ENCODE data around the gene DLG1.

DLG1 gene

DNA sequence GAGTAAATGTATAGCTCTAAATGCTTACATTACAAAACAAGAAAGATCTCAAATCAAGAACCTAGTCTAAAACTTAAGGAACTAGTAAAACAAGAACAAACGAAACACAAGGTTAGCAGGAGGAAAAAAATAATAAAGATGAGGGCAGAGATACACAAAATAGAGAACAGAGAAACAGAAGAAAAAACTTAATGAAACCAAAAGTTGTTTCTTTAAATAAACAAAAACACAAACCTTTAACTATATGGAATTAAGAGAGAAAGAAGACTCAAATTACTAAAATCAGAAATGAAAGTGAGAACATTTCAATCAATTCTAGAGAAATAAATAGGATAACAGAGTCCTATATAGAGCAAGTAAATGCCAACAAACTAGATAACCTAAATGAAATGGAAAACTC, 59.6 kb downstream of the DLG1 start:
- no peak overlapping the region for H3K4me2 ChIP-seq (ENCODE audit: low read length, poor library complexity, severe bottlenecking)
- no CpG with 5 or more reads among the region's 1 CpG for WGBS
- H3K23ac ChIP-seq (ENCODE audit: low read length in 2 of 2), result no peak overlapping the region
- no peaks in the 10 kb centered on the region for H3K27me3 ChIP-seq (ENCODE audit: control insufficient read depth in 1 of 2, insufficient read depth in 1 of 2, low read length in 2 of 2)
- no peak overlapping the region for H3K4me3 ChIP-seq (ENCODE audit: insufficient read depth in 1 of 2, low read depth in 1 of 2, low read length in 2 of 2)
- H3K4ac ChIP-seq (ENCODE audit: low read depth in 1 of 2, low read length in 2 of 2), result no peak overlapping the region
- no peak overlapping the region for H3K27ac ChIP-seq (ENCODE audit: low read length, poor library complexity, severe bottlenecking)
- H3K9ac ChIP-seq (ENCODE audit: low read length), result no peak overlapping the region
- no peak overlapping the region for H2AK5ac ChIP-seq (ENCODE audit: low read length, severe bottlenecking)
- H4K8ac ChIP-seq (ENCODE audit: low read length), result no peak overlapping the region
- no peak overlapping the region for H3K18ac ChIP-seq (ENCODE audit: low read depth in 1 of 2, low read length in 2 of 2)
- no peak overlapping the region for H2BK12ac ChIP-seq (ENCODE audit: low read length in 2 of 2)
- H2AFZ ChIP-seq (ENCODE audit: low read depth, low read length), result no peak overlapping the region
- no peak overlapping the region for H2BK120ac ChIP-seq (ENCODE audit: low read depth, low read length)
- no peak overlapping the region for H2BK5ac ChIP-seq (ENCODE audit: low read depth, low read length, poor library complexity, severe bottlenecking)
- H3K9me3 ChIP-seq (ENCODE audit: control insufficient read depth, low read length), result peaks cover 29% of the 10 kb centered on the region
- DNase-seq, result no peak
- H3K14ac ChIP-seq (ENCODE audit: low read length in 2 of 2), result no peak overlapping the region
- peaks cover 1% of the 10 kb centered on the region for H3K4me1 ChIP-seq (ENCODE audit: control insufficient read depth, insufficient read depth, low read depth, low read length)
- H2BK15ac ChIP-seq (ENCODE audit: low read depth, poor library complexity, severe bottlenecking), result no peak overlapping the region
- H3K36me3 ChIP-seq (ENCODE audit: control insufficient read depth in 1 of 2, insufficient read depth in 2 of 2, low read depth in 1 of 2, low read length in 2 of 2), result peaks cover 6 to 9% of the 10 kb centered on the region in 2 experiments
- no peak overlapping the region for H4K91ac ChIP-seq (ENCODE audit: low read length)
- peaks cover 2% of the 10 kb centered on the region for H3K79me1 ChIP-seq (replicated peaks; ENCODE audit: low read length, poor library complexity, severe bottlenecking)

DNA sequence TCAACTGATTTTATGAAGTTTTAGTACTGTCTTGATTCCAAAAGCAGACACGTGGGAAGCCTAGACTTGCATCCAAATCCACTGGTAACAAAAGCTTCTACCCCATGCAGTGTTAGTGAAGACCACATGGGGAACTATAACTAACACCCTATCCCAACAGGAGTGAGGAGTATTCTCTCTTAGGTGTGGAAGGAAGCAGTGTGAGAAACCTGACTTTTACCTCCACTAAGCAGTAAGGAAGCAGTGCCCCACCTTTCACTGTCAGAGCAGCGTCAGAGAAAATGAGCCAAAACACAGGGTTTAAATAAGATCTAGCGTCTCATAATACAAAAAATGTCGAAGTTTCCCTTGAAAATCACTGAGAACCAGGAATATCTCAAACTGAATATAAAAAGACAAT, 60.5 kb downstream of the DLG1 start:
- Histone ChIP-seq H2BK12ac (ENCODE audit: low read length in 2 of 2) (no peak overlapping the region), H2BK15ac (ENCODE audit: low read depth, poor library complexity, severe bottlenecking) (no peak overlapping the region), H3K79me1 (replicated peaks; ENCODE audit: low read length, poor library complexity, severe bottlenecking) (peaks cover 2% of the 10 kb centered on the region), H2BK120ac (ENCODE audit: low read depth, low read length) (no peak overlapping the region), H3K9ac (ENCODE audit: low read length) (no peak overlapping the region), H2AK5ac (ENCODE audit: low read length, severe bottlenecking) (no peak overlapping the region), H3K36me3 (ENCODE audit: control insufficient read depth in 1 of 2, insufficient read depth in 2 of 2, low read depth in 1 of 2, low read length in 2 of 2) (peaks cover 5 to 6% of the 10 kb centered on the region in 2 experiments), H2BK5ac (ENCODE audit: low read depth, low read length, poor library complexity, severe bottlenecking) (no peak overlapping the region), H4K91ac (ENCODE audit: low read length) (no peak overlapping the region), H3K4me2 (ENCODE audit: low read length, poor library complexity, severe bottlenecking) (no peak overlapping the region), H3K4ac (ENCODE audit: low read depth in 1 of 2, low read length in 2 of 2) (no peak overlapping the region), H3K4me3 (ENCODE audit: insufficient read depth in 1 of 2, low read depth in 1 of 2, low read length in 2 of 2) (no peak overlapping the region), H3K27ac (ENCODE audit: low read length, poor library complexity, severe bottlenecking) (peak overlapping the region; percentile 4), H3K4me1 (ENCODE audit: control insufficient read depth, insufficient read depth, low read depth, low read length) (peaks cover 3% of the 10 kb centered on the region), H3K9me3 (ENCODE audit: control insufficient read depth, low read length) (peaks cover 20% of the 10 kb centered on the region), H4K8ac (ENCODE audit: low read length) (no peak overlapping the region), H2AFZ (ENCODE audit: low read depth, low read length) (no peak overlapping the region), H3K23ac (ENCODE audit: low read length in 2 of 2) (no peak overlapping the region), H3K27me3 (ENCODE audit: control insufficient read depth in 1 of 2, insufficient read depth in 1 of 2, low read length in 2 of 2) (no peaks in the 10 kb centered on the region), H3K14ac (ENCODE audit: low read length in 2 of 2) (no peak overlapping the region), H3K18ac (ENCODE audit: low read depth in 1 of 2, low read length in 2 of 2) (no peak overlapping the region)
- no peak for DNase-seq
- WGBS, result 96% methylated on average over 3 of the region's 4 CpGs

DNA sequence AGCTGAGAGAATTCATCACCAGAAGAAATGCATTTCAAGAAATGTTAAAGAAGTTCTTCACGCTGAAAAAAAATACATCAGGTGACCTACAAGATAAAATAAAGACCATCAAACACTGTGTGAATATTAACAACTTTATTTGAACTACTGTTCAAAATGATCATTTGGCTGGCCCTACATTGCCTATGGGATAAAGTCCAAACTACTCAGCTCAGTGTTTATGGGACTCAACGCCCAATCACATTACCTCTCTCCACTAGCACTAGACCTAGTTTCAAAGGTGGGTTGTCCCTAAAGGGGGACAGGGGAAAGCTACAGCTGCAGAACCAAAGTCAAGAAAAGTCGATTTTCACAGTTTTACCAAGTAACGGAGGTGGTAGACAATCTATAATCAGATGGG, 62.0 kb downstream of the DLG1 start:
- Histone ChIP-seq H3K18ac (ENCODE audit: low read depth in 1 of 2, low read length in 2 of 2) (no peak overlapping the region), H2BK12ac (ENCODE audit: low read length in 2 of 2) (no peak overlapping the region), H3K4me2 (ENCODE audit: low read length, poor library complexity, severe bottlenecking) (no peak overlapping the region), H3K14ac (ENCODE audit: low read length in 2 of 2) (no peak overlapping the region), H2AK5ac (ENCODE audit: low read length, severe bottlenecking) (no peak overlapping the region), H3K27ac (ENCODE audit: low read length, poor library complexity, severe bottlenecking) (no peak overlapping the region), H3K23ac (ENCODE audit: low read length in 2 of 2) (no peak overlapping the region), H3K9me3 (ENCODE audit: control insufficient read depth, low read length) (peaks cover 4% of the 10 kb centered on the region), H3K36me3 (ENCODE audit: control insufficient read depth in 1 of 2, insufficient read depth in 2 of 2, low read depth in 1 of 2, low read length in 2 of 2) (peaks cover 3 to 6% of the 10 kb centered on the region in 2 experiments), H3K9ac (ENCODE audit: low read length) (no peak overlapping the region), H3K4me1 (ENCODE audit: control insufficient read depth, insufficient read depth, low read depth, low read length) (peaks cover 3% of the 10 kb centered on the region), H2BK15ac (ENCODE audit: low read depth, poor library complexity, severe bottlenecking) (no peak overlapping the region), H2AFZ (ENCODE audit: low read depth, low read length) (no peak overlapping the region), H2BK5ac (ENCODE audit: low read depth, low read length, poor library complexity, severe bottlenecking) (no peak overlapping the region), H3K4ac (ENCODE audit: low read depth in 1 of 2, low read length in 2 of 2) (no peak overlapping the region), H2BK120ac (ENCODE audit: low read depth, low read length) (no peak overlapping the region), H3K79me1 (replicated peaks; ENCODE audit: low read length, poor library complexity, severe bottlenecking) (no peaks in the 10 kb centered on the region), H4K91ac (ENCODE audit: low read length) (no peak overlapping the region), H3K27me3 (ENCODE audit: control insufficient read depth in 1 of 2, insufficient read depth in 1 of 2, low read length in 2 of 2) (no peaks in the 10 kb centered on the region), H3K4me3 (ENCODE audit: insufficient read depth in 1 of 2, low read depth in 1 of 2, low read length in 2 of 2) (no peak overlapping the region), H4K8ac (ENCODE audit: low read length) (no peak overlapping the region)
- 79% methylated on average over 2 of the region's 4 CpGs for WGBS
- DNase-seq, result no peak

DNA sequence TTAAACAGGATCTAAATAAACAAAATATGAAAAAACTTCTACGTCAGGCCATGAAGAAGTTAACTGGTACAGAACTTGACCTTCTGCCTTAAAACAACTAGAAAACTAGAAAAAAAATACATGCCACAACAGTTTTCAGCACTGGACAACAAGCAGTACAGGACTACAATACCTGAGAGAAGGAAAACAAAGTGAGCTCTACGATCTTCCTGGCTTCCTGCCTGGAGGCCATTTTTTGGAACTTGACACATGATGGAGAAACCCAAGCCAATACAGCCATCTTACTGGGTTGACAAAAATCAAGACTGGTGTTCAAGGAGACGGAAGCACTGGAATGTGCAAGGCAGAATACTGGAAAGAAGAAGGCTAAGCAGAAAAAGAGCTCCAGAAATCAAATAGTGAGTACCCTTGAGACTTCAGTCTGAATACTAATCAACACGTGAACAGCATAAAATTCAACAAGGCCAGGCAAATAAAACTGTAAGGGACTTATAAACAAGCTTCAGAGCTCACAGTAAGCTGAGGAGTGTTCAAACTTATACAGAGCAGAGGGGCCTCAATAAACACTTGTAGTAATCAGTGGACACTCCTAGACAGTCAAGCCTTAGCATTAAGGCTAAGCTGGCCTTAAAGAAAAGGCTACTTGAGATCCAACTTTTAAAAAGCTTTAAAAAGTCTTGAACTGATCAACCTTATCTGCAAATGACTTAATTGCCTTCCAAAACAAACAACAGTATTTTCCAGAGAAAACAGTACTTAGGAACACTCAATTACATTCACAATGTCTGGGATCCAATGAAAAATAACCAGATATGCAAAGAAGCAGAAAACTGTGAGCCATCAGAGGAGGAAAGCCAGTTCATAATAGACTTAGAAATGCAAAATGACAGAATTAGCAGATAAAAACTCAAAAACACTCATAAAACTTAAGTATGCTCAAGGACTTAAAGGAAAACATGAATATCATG, 63.2 kb downstream of the DLG1 start:
- Histone ChIP-seq H3K18ac (ENCODE audit: low read depth in 1 of 2, low read length in 2 of 2) (no peak overlapping the region), H3K4me1 (ENCODE audit: control insufficient read depth, insufficient read depth, low read depth, low read length) (peaks cover 3% of the 10 kb centered on the region), H4K91ac (ENCODE audit: low read length) (no peak overlapping the region), H2BK15ac (ENCODE audit: low read depth, poor library complexity, severe bottlenecking) (no peak overlapping the region), H3K23ac (ENCODE audit: low read length in 2 of 2) (no peak overlapping the region), H3K9ac (ENCODE audit: low read length) (no peak overlapping the region), H3K4me3 (ENCODE audit: insufficient read depth in 1 of 2, low read depth in 1 of 2, low read length in 2 of 2) (no peak overlapping the region), H2BK12ac (ENCODE audit: low read length in 2 of 2) (no peak overlapping the region), H2BK120ac (ENCODE audit: low read depth, low read length) (no peak overlapping the region), H3K4me2 (ENCODE audit: low read length, poor library complexity, severe bottlenecking) (no peak overlapping the region), H2AFZ (ENCODE audit: low read depth, low read length) (no peak overlapping the region), H3K4ac (ENCODE audit: low read depth in 1 of 2, low read length in 2 of 2) (no peak overlapping the region), H3K27me3 (ENCODE audit: control insufficient read depth in 1 of 2, insufficient read depth in 1 of 2, low read length in 2 of 2) (no peaks in the 10 kb centered on the region), H3K14ac (ENCODE audit: low read length in 2 of 2) (no peak overlapping the region), H3K79me1 (replicated peaks; ENCODE audit: low read length, poor library complexity, severe bottlenecking) (no peaks in the 10 kb centered on the region), H2AK5ac (ENCODE audit: low read length, severe bottlenecking) (no peak overlapping the region), H3K27ac (ENCODE audit: low read length, poor library complexity, severe bottlenecking) (no peak overlapping the region), H4K8ac (ENCODE audit: low read length) (no peak overlapping the region), H3K36me3 (ENCODE audit: control insufficient read depth in 1 of 2, insufficient read depth in 2 of 2, low read depth in 1 of 2, low read length in 2 of 2) (peaks cover 5 to 6% of the 10 kb centered on the region in 2 experiments), H3K9me3 (ENCODE audit: control insufficient read depth, low read length) (no peaks in the 10 kb centered on the region), H2BK5ac (ENCODE audit: low read depth, low read length, poor library complexity, severe bottlenecking) (no peak overlapping the region)
- WGBS, result 83% methylated on average over 3 of the region's 4 CpGs
- no peak for DNase-seq
